Endodermal cell (in vitro differentiated cells): Measurements from ENCODE around the gene PRKACA. TPM values are rescaled to one million over a fixed set of nuclear protein-coding genes. Genes with fewer than 3 reads are reported as not detected.

Source experiments
- DNase-seq: peaks from one replicate; pipeline ENCODE4 v3.0.0-alpha.2; 2017
- H3K27ac ChIP-seq: 2 replicates; pipeline ENCODE4 v1.5.1; 2013; ENCODE audit warnings: mild to moderate bottlenecking, low read depth, low read length, moderate library complexity
- H3K27me3 ChIP-seq: 2 replicates; pipeline ENCODE4 v1.6.1; 2013; ENCODE audit warnings: mild to moderate bottlenecking, low read length, moderate library complexity; ENCODE audit not compliant: insufficient read depth, control insufficient read depth, poor library complexity, severe bottlenecking
- H3K36me3 ChIP-seq: 2 replicates; pipeline ENCODE4 v1.7.0; 2013; ENCODE audit warnings: mild to moderate bottlenecking, low read length, moderate library complexity; ENCODE audit not compliant: control insufficient read depth, insufficient read depth
- H3K4me1 ChIP-seq: one replicate; pipeline ENCODE4 v1.7.0; 2013; ENCODE audit warnings: low read length; ENCODE audit not compliant: control insufficient read depth, insufficient read depth
- H3K4me3 ChIP-seq: 2 replicates; pipeline ENCODE4 v1.5.1; 2013; ENCODE audit warnings: mild to moderate bottlenecking, low read length, moderate library complexity
- H3K9ac ChIP-seq: 2 replicates; pipeline ENCODE4 v1.6.1; 2013; ENCODE audit warnings: mild to moderate bottlenecking, low read length, moderate library complexity; ENCODE audit not compliant: poor library complexity, severe bottlenecking; ENCODE audit errors: extremely low read depth
- H3K9me3 ChIP-seq: 2 replicates; pipeline ENCODE4 v1.6.1; 2013; ENCODE audit warnings: mild to moderate bottlenecking, low read length, moderate library complexity; ENCODE audit not compliant: control insufficient read depth
- H3K27ac Mint-ChIP-seq: 2 replicates; pipeline ENCODE4 v1.8.0; 2020; ENCODE audit warnings: mixed read lengths
- H3K27me3 Mint-ChIP-seq: 2 replicates; pipeline ENCODE4 v1.8.0; 2021; ENCODE audit warnings: mild to moderate bottlenecking, mixed read lengths; ENCODE audit not compliant: insufficient read depth
- H3K36me3 Mint-ChIP-seq: 2 replicates; pipeline ENCODE4 v1.8.0; 2020; ENCODE audit warnings: low read depth, mixed read lengths
- H3K4me1 Mint-ChIP-seq: 2 replicates; pipeline ENCODE4 v1.8.0; 2020; ENCODE audit warnings: mixed read lengths
- H3K4me3 Mint-ChIP-seq: 2 replicates; pipeline ENCODE4 v1.8.0; 2020; ENCODE audit warnings: mild to moderate bottlenecking, moderate library complexity, mixed read lengths
- H3K9me3 Mint-ChIP-seq: 2 replicates; pipeline ENCODE4 v1.8.0; 2020; ENCODE audit warnings: mild to moderate bottlenecking, mixed read lengths
- WGBS, 2 experiments: methylation state at CpG; one replicate each; pipeline versions ENCODE4 v1.1.5 to v1.1.7; 2013; ENCODE audit warnings: missing lambda C conversion rate in 2 of 2, mixed read lengths in 1 of 2; ENCODE audit not compliant: insufficient coverage in 1 of 2, insufficient read length in 1 of 2; 5-methylcytosine and 5-hydroxymethylcytosine counted together
- total RNA-seq, 2 donors: library from RNA; stranded (reverse); fragmentation: NEBNext Ultra II Directional in 1 of 2; extraction: Animal tissue kit (Norgen Biotek cat#: 25700) in 1 of 2; gene quantifications; 2 replicates in 1 of 2; 3 replicates in 1 of 2; pipeline ENCODE4 v1.2.1, GENCODE V29; 2021
- TF ChIP-seq, protein P1 (sequence below): fragments of 200-600 bp; sonication (generic); conservative IDR thresholded peaks from 2 replicates; pipeline ENCODE4 v1.5.0; 2021; ENCODE audit warnings: antibody characterized with exemption, mild to moderate bottlenecking

PRKACA gene
- total RNA-seq, 2 donors from 2014 or later: 62.1 to 73.8 TPM

DNA sequence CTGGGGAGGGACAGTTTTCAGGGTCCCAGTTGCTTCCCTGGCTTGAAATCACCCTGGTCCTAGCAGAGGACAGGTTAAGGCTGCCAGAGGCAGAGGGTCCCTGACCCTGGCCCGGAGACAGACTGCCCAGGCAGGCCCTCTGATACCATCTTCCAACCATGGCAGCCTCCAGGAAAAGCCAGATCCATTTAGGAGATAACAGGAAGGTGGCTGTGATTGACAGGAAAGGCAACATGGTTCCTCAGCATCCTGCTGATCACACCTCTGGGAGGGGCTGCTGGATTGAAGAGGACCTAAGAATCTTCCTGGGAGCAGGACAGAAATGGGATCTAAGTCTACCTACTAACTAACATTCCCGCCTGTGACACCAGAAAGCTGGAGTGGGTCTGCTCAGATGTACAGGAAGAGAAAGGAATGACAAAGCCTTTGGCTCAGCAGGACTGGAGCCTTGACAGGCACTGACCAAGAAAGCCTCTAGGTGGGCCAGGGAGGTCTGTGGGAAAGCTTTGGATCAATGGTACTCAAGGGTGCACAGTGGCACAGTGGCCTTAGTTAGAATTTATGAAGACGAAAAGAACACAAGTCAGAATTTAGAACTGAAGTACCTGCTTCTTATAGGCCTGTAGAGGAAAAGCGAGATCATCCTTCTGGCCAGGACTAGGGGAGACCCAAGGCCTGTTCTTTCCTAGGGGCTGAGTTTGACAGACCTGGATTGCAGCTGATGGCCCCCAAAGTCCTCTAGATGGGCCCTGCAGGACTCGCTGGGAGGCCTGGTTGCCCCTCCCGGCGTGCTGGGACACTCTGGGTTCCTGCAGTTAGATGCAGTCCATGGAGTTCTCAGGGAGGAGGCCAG, 2.3 kb upstream of the PRKACA start:
- no peaks in the 10 kb centered on the region for H3K9me3 ChIP-seq
- peaks cover 13% of the 10 kb centered on the region for H3K36me3 ChIP-seq
- no peak overlapping the region for H3K4me3 Mint-ChIP-seq
- DNase-seq: no peak
- H3K36me3 Mint-ChIP-seq: peaks cover 21% of the 10 kb centered on the region
- TF ChIP-seq, protein P1, sequence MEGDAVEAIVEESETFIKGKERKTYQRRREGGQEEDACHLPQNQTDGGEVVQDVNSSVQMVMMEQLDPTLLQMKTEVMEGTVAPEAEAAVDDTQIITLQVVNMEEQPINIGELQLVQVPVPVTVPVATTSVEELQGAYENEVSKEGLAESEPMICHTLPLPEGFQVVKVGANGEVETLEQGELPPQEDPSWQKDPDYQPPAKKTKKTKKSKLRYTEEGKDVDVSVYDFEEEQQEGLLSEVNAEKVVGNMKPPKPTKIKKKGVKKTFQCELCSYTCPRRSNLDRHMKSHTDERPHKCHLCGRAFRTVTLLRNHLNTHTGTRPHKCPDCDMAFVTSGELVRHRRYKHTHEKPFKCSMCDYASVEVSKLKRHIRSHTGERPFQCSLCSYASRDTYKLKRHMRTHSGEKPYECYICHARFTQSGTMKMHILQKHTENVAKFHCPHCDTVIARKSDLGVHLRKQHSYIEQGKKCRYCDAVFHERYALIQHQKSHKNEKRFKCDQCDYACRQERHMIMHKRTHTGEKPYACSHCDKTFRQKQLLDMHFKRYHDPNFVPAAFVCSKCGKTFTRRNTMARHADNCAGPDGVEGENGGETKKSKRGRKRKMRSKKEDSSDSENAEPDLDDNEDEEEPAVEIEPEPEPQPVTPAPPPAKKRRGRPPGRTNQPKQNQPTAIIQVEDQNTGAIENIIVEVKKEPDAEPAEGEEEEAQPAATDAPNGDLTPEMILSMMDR: peak; percentile 16
- H3K4me1 Mint-ChIP-seq: peaks cover 16% of the 10 kb centered on the region
- no peak overlapping the region for H3K9ac ChIP-seq
- no peak overlapping the region for H3K27ac Mint-ChIP-seq
- H3K4me3 ChIP-seq: no peak overlapping the region
- WGBS, 2 experiments: 97% methylated on average over 5 to 7 of the region's 7 CpGs
- no peaks in the 10 kb centered on the region for H3K9me3 Mint-ChIP-seq
- H3K27ac ChIP-seq: no peak overlapping the region
- no peaks in the 10 kb centered on the region for H3K27me3 ChIP-seq
- peaks cover 4% of the 10 kb centered on the region for H3K4me1 ChIP-seq
- no peaks in the 10 kb centered on the region for H3K27me3 Mint-ChIP-seq

DNA sequence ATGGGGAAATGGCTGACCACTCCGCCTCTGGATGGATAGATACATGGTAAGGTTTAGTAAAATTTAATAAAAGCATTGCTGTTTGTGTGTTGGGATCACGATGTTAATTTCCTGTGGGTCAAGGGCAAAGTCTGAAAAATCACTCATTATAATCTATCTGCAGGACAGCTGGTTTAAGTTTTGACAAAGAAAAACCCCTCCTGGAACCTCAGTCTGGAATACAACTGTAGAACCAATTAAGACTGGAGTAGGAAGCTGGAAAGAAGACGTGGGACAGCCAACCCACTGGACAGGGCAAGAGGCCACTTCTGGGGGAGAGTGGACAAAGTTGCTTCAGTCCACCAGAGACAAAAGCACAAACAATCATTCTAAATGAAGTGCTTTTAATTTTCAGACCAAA, 1.6 kb upstream of the PRKACA start:
- Histone ChIP-seq H3K27me3 (no peaks in the 10 kb centered on the region), H3K27ac (peak overlapping the region; percentile 26), H3K9ac (no peak overlapping the region), H3K9me3 (no peaks in the 10 kb centered on the region), H3K4me3 (peak overlapping the region; percentile 86), H3K4me1 (peaks cover 4% of the 10 kb centered on the region), H3K36me3 (peaks cover 6% of the 10 kb centered on the region)
- H3K27me3 Mint-ChIP-seq: no peaks in the 10 kb centered on the region
- TF ChIP-seq, protein P1: no peak
- peaks cover 16% of the 10 kb centered on the region for H3K4me1 Mint-ChIP-seq
- H3K36me3 Mint-ChIP-seq: peaks cover 14% of the 10 kb centered on the region
- peak overlapping the region; percentile 94 for H3K27ac Mint-ChIP-seq
- peak overlapping the region; percentile 72 for H3K4me3 Mint-ChIP-seq
- no peaks in the 10 kb centered on the region for H3K9me3 Mint-ChIP-seq
- 90 to 94% methylated on average over 2 to 3 of the region's 3 CpGs for WGBS, 2 experiments
- no peak for DNase-seq

DNA sequence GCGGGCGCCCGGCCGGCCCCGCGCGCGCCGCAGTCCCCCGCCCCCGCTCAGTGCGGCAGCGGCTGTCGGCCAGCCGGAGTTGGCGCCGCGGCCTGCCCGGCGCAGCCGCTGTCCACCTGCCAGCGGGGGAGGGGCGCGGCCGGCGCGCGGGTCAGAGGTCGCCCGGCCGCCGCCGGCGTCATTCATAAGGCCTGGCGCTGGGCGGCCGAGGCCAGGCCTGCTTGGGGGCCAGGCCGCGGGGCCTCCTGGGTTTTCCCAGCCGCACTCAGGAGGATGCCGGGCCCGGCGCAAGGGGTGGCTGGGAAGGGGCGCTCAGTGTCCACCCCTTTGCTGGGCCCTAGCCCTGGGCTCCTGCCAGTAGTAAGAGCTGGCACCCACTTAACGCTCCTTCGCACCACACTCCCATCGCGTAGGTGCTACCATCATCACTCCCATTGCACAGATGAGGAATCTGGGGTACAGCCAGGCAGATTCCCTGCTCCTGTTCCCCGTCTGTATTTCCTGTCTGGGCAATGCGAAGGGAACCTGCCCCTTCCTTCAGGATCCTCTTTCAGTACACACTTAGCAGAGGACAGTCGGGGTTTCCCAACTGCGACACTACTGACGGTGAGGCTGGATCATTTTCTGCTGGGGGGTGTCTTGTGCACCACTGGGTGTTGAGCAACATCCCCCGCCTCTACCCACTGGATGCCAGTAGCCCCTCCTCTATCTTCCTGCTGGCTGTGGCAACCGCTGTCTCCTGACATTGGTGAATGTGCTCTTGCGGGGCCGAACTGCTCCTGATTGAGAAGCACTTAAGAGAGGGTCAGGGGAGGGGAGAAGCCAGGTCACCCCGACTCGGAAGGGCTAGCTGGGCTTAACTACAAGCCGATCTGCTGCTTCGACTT, 846 bp upstream of the PRKACA start:
- peak overlapping the region; percentile 72 for H3K4me3 Mint-ChIP-seq
- H3K4me1 Mint-ChIP-seq: peaks cover 16% of the 10 kb centered on the region
- H3K9me3 Mint-ChIP-seq: no peaks in the 10 kb centered on the region
- peak overlapping the region; percentile 86 for H3K4me3 ChIP-seq
- H3K4me1 ChIP-seq: peaks cover 5% of the 10 kb centered on the region
- peaks cover 14% of the 10 kb centered on the region for H3K36me3 Mint-ChIP-seq
- H3K36me3 ChIP-seq: peaks cover 4% of the 10 kb centered on the region
- H3K27me3 Mint-ChIP-seq: no peaks in the 10 kb centered on the region
- DNase-seq: no peak
- peak overlapping the region; percentile 94 for H3K27ac Mint-ChIP-seq
- H3K9ac ChIP-seq: peak overlapping the region; percentile 72
- H3K9me3 ChIP-seq: no peaks in the 10 kb centered on the region
- H3K27me3 ChIP-seq: no peaks in the 10 kb centered on the region
- peak overlapping the region; percentile 76 for H3K27ac ChIP-seq
- WGBS, 2 experiments: 18 to 34% methylated on average over 28 to 61 of the region's 61 CpGs
- TF ChIP-seq, protein P1: no peak
